Gastroesophageal sphincter (tissue), 4 donors: ENCODE data around the gene ANKFY1. TPM values are rescaled to one million over a fixed set of nuclear protein-coding genes. Genes with fewer than 3 reads are reported as not detected.

ENCODE experiments used
- ATAC-seq: fragments of 150-250 bp; one replicate; pipeline ENCODE4 v1.9.1; 2016; ENCODE audit warnings: mild to moderate bottlenecking, moderate library complexity
- H3K27ac ChIP-seq, 4 donors: fragments of 200-600 bp; sonication (generic) in 3 of 4; 1 replicate in 3 of 4; 2 replicates in 1 of 4; pipeline ENCODE4 v1.5.1; 2016 to 2019
- H3K27me3 ChIP-seq: fragments of 200-600 bp; sonication (generic); one replicate; pipeline ENCODE4 v1.5.1; 2019
- H3K36me3 ChIP-seq, 2 donors: fragments of 200-600 bp; sonication (generic); one replicate each; pipeline ENCODE4 v1.5.1; 2019; ENCODE audit warnings: control low read depth in 1 of 2
- H3K4me1 ChIP-seq, 3 donors: fragments of 200-600 bp; sonication (generic); 1 replicate in 2 of 3; 2 replicates in 1 of 3; pipeline ENCODE4 v1.5.1; 2016 to 2019; ENCODE audit warnings: control low read depth in 2 of 3
- H3K4me3 ChIP-seq, 2 donors: fragments of 200-600 bp; sonication (generic); one replicate each; pipeline ENCODE4 v1.5.1; 2019; ENCODE audit warnings: mild to moderate bottlenecking in 1 of 2, moderate library complexity in 1 of 2
- H3K9me3 ChIP-seq, 3 donors: fragments of 200-600 bp; sonication (generic); one replicate each; pipeline ENCODE4 v1.5.1; 2017 to 2019; ENCODE audit warnings: control low read depth in 2 of 3
- CTCF ChIP-seq, 4 experiments: fragments of 200-600 bp in 2 of 4; fragments of 450-650 bp in 2 of 4; sonication (generic) in 1 of 4; IDR thresholded peaks; one replicate each; pipeline ENCODE4 v1.5.1; 2017 to 2019; ENCODE audit warnings: antibody characterized with exemption in 4 of 4, mild to moderate bottlenecking in 2 of 4, moderate library complexity in 2 of 4
- EP300 ChIP-seq: sonication (generic); formaldehyde crosslinking; IDR thresholded peaks from one replicate; pipeline ENCODE4 v1.6.1; 2017; ENCODE audit warnings: antibody characterized with exemption, mild to moderate bottlenecking
- POLR2A ChIP-seq, 2 donors: fragments of 450-650 bp; IDR thresholded peaks; one replicate each; pipeline ENCODE4 v1.6.1; 2017; ENCODE audit warnings: antibody characterized with exemption in 2 of 2, mild to moderate bottlenecking in 2 of 2, moderate library complexity in 1 of 2
- POLR2AphosphoS5 ChIP-seq: sonication (generic); formaldehyde crosslinking; IDR thresholded peaks from one replicate; pipeline ENCODE4 v1.6.1; 2017; ENCODE audit warnings: antibody characterized with exemption
- WGBS, 2 donors: methylation state at CpG; one replicate each; pipeline ENCODE4 v1.1.5; 2018; ENCODE audit warnings: low coverage in 1 of 2; 5-methylcytosine and 5-hydroxymethylcytosine counted together
- total RNA-seq, 4 donors: library from RNA; depleted of rRNA; stranded (reverse); fragments of >200 nt; gene quantifications; one replicate each; pipeline ENCODE4 v1.1.0, GENCODE V29; 2016

ANKFY1 gene
- total RNA-seq, 4 donors from 2014 or later: 22.4 to 46.4 (median 40.2) TPM

GRCh38 chr17:4204710-4205173, 59.0 kb downstream of the ANKFY1 start:
- peak; percentile 95 for TF ChIP-seq POLR2AphosphoS5
- no peak for TF ChIP-seq CTCF (IDR thresholded peaks at IDR 0.05)
- Histone ChIP-seq H3K27me3 (no peaks in the 10 kb centered on the region), H3K27ac (peak overlapping the region; percentile 76 to 92 (median 90)), H3K4me3 (no peak overlapping the region), H3K4me1 (peaks cover 0 to 19% (median 5%) of the 10 kb centered on the region in 3 donors), H3K9me3 (no peaks in the 10 kb centered on the region), H3K36me3 (peaks cover 0 to 57% of the 10 kb centered on the region in 2 donors)
- peak; percentile 95 for ATAC-seq
- WGBS, 2 donors: 3 to 14% methylated on average over 5 to 6 of the region's 6 CpGs

- Histone ChIP-seq H3K27me3 (no peaks in the 10 kb centered on the region), H3K4me1 (peaks cover 0 to 19% (median 5%) of the 10 kb centered on the region in 3 donors), H3K27ac (peak overlapping the region; percentile 76 to 92 (median 90)), H3K36me3 (peaks cover 0 to 51% of the 10 kb centered on the region in 2 donors), H3K4me3 (no peak overlapping the region), H3K9me3 (no peaks in the 10 kb centered on the region)
- WGBS, 2 donors: 30 to 34% methylated on average over 6 of the region's 6 CpGs
- TF ChIP-seq POLR2A (IDR thresholded peaks at IDR 0.05): no peak
- TF ChIP-seq POLR2AphosphoS5: no peak
- TF ChIP-seq EP300: no peak
- no peak for TF ChIP-seq CTCF (IDR thresholded peaks at IDR 0.05)
- ATAC-seq: no peak
These were observed 59.6 kb downstream of the ANKFY1 start for GRCh38 chr17:4204190-4204589.

GRCh38 chr17:4201226-4201625, 62.6 kb downstream of the ANKFY1 start:
- Histone ChIP-seq H3K4me1 (peaks cover 0 to 19% (median 5%) of the 10 kb centered on the region in 3 donors), H3K27ac (peak overlapping the region in 1 of 4 donors; percentile 64), H3K36me3 (peaks cover 0 to 41% of the 10 kb centered on the region in 2 donors), H3K9me3 (no peaks in the 10 kb centered on the region), H3K4me3 (no peak overlapping the region), H3K27me3 (no peaks in the 10 kb centered on the region)
- no peak for TF ChIP-seq POLR2A (IDR thresholded peaks at IDR 0.05)
- no peak for TF ChIP-seq POLR2AphosphoS5
- no peak for TF ChIP-seq EP300
- no peak for TF ChIP-seq CTCF (IDR thresholded peaks at IDR 0.05)
- 100% methylated on average over 4 of the region's 4 CpGs; no CpG with 5 or more reads in 1 of the 2 donors for WGBS, 2 donors
- no peak for ATAC-seq

- H3K9me3 ChIP-seq: no peaks in the 10 kb centered on the region
- H3K27me3 ChIP-seq: no peaks in the 10 kb centered on the region
- H3K36me3 ChIP-seq: peaks cover 0 to 42% of the 10 kb centered on the region in 2 donors
- H3K4me3 ChIP-seq: no peak overlapping the region
- no peak for ATAC-seq
- peaks cover 0 to 16% (median 5%) of the 10 kb centered on the region in 3 donors for H3K4me1 ChIP-seq
- H3K27ac ChIP-seq: peak overlapping the region in 1 of 4 donors; percentile 64
- peak; percentile 61 to 79 (median 64) for TF ChIP-seq CTCF (IDR thresholded peaks at IDR 0.05)
- no peak for TF ChIP-seq EP300
- no peak for TF ChIP-seq POLR2AphosphoS5
- 16 to 47% methylated on average over 3 to 7 of the region's 9 CpGs for WGBS, 2 donors
These were observed 63.9 kb downstream of the ANKFY1 start for GRCh38 chr17:4199818-4200402.

- Histone ChIP-seq H3K27me3 (no peaks in the 10 kb centered on the region), H3K27ac (no peak overlapping the region), H3K4me1 (peaks cover 0 to 7% (median 2%) of the 10 kb centered on the region in 3 donors), H3K36me3 (peaks cover 0 to 51% of the 10 kb centered on the region in 2 donors), H3K4me3 (no peak overlapping the region), H3K9me3 (no peaks in the 10 kb centered on the region)
- ATAC-seq: no peak
- no peak for TF ChIP-seq CTCF (IDR thresholded peaks at IDR 0.05)
- no peak for TF ChIP-seq POLR2A (IDR thresholded peaks at IDR 0.05)
- TF ChIP-seq POLR2AphosphoS5: no peak
- no peak for TF ChIP-seq EP300
- WGBS, 2 donors: 76 to 85% methylated on average over 7 of the region's 7 CpGs
These were observed 64.8 kb downstream of the ANKFY1 start for GRCh38 chr17:4198995-4199394.
